Measurements from ENCODE around the gene FAM117B. TPM values are rescaled to one million over a fixed set of nuclear protein-coding genes. Genes with fewer than 3 reads are reported as not detected.

The FAM117B gene
- polyA plus RNA-seq, 1 donor (not counting 4 experiments of a cell fraction or from before 2014, with no cell fraction given), result 1.9 TPM

GRCh38 chr2:202689898-202690297 is 55.1 kb downstream of the FAM117B start:
- H3K9me3 ChIP-seq (ENCODE audit: control insufficient read depth, low read depth, low read length), result no peaks in the 10 kb centered on the region
- H3K9me1 ChIP-seq (ENCODE audit: control insufficient read depth, extremely low read depth, insufficient read depth, low read length), result no peaks in the 10 kb centered on the region
- H3K36me3 ChIP-seq (ENCODE audit: control insufficient read depth in 2 of 2, extremely low read depth in 1 of 2, insufficient read depth in 2 of 2, low read length in 2 of 2), result no peaks in the 10 kb centered on the region
- no peaks in the 10 kb centered on the region for H3K27me3 ChIP-seq (ENCODE audit: control insufficient read depth, extremely low read depth, insufficient read depth, low read length)
- dilution Hi-C loops (cut with MboI; ENCODE audit: extremely low pct_ligation_motif_present, low sequenced_read_pairs), result no loop called here
- DNase-seq (ENCODE audit: low read depth, low spot score), result no peak
- H2AFZ ChIP-seq (ENCODE audit: control insufficient read depth, low read length), result no peak overlapping the region
- no peak for FAIRE-seq
- H3K79me2 ChIP-seq (ENCODE audit: control insufficient read depth, insufficient read depth, low read length), result no peaks in the 10 kb centered on the region
- peaks cover 16% of the 10 kb centered on the region for H3K4me1 ChIP-seq (ENCODE audit: control insufficient read depth, extremely low read depth, insufficient read depth, low read length)
- H3K27ac ChIP-seq (ENCODE audit: control insufficient read depth, insufficient read depth, low read length), result no peak overlapping the region
- H3K9ac ChIP-seq (ENCODE audit: control insufficient read depth, extremely low read depth, insufficient read depth, low read length), result no peak overlapping the region
- no peak overlapping the region for H3K4me2 ChIP-seq (ENCODE audit: control insufficient read depth, extremely low read depth, insufficient read depth, low read depth, low read length)
- no peak for TF ChIP-seq EZH2 (IDR thresholded peaks at IDR 0.05; ENCODE audit: low read length)
- no peak for TF ChIP-seq CTCF (optimal IDR thresholded peaks at IDR 0.05 in 1 of 3, IDR thresholded peaks at IDR 0.05 in 1 of 3, conservative IDR thresholded peaks at IDR 0.05 in 1 of 3; ENCODE audit: extremely low read depth in 1 of 3, insufficient read depth in 2 of 3, low read length in 3 of 3)
- H3K4me3 ChIP-seq (ENCODE audit: control insufficient read depth in 2 of 3, extremely low read depth in 1 of 3, insufficient read depth in 2 of 3, low read depth in 1 of 3, low read length in 3 of 3), result no peak overlapping the region
- no peaks in the 10 kb centered on the region for H4K20me1 ChIP-seq (ENCODE audit: control insufficient read depth, extremely low read depth, insufficient read depth, low read length)

- Histone ChIP-seq H3K36me3 (ENCODE audit: control insufficient read depth in 2 of 2, extremely low read depth in 1 of 2, insufficient read depth in 2 of 2, low read length in 2 of 2) (no peaks in the 10 kb centered on the region), H4K20me1 (ENCODE audit: control insufficient read depth, extremely low read depth, insufficient read depth, low read length) (no peaks in the 10 kb centered on the region), H3K9me3 (ENCODE audit: control insufficient read depth, low read depth, low read length) (no peaks in the 10 kb centered on the region), H3K4me3 (ENCODE audit: control insufficient read depth in 2 of 3, extremely low read depth in 1 of 3, insufficient read depth in 2 of 3, low read depth in 1 of 3, low read length in 3 of 3) (no peak overlapping the region), H3K27me3 (ENCODE audit: control insufficient read depth, extremely low read depth, insufficient read depth, low read length) (no peaks in the 10 kb centered on the region), H3K27ac (ENCODE audit: control insufficient read depth, insufficient read depth, low read length) (no peak overlapping the region), H3K9ac (ENCODE audit: control insufficient read depth, extremely low read depth, insufficient read depth, low read length) (no peak overlapping the region), H3K4me1 (ENCODE audit: control insufficient read depth, extremely low read depth, insufficient read depth, low read length) (peaks cover 16% of the 10 kb centered on the region), H2AFZ (ENCODE audit: control insufficient read depth, low read length) (peak overlapping the region; percentile 84), H3K79me2 (ENCODE audit: control insufficient read depth, insufficient read depth, low read length) (no peaks in the 10 kb centered on the region), H3K4me2 (ENCODE audit: control insufficient read depth, extremely low read depth, insufficient read depth, low read depth, low read length) (peak overlapping the region; percentile 11), H3K9me1 (ENCODE audit: control insufficient read depth, extremely low read depth, insufficient read depth, low read length) (no peaks in the 10 kb centered on the region)
- FAIRE-seq (peak; percentile 32), DNase-seq (ENCODE audit: low read depth, low spot score) (no peak)
- dilution Hi-C loops (cut with MboI; ENCODE audit: extremely low pct_ligation_motif_present, low sequenced_read_pairs), result no loop called here
- TF ChIP-seq EZH2 (IDR thresholded peaks at IDR 0.05; ENCODE audit: low read length) (no peak), CTCF (optimal IDR thresholded peaks at IDR 0.05 in 1 of 3, IDR thresholded peaks at IDR 0.05 in 1 of 3, conservative IDR thresholded peaks at IDR 0.05 in 1 of 3; ENCODE audit: extremely low read depth in 1 of 3, insufficient read depth in 2 of 3, low read length in 3 of 3) (no peak)
Observed at GRCh38 chr2:202690321-202690900, 55.6 kb downstream of the FAM117B start.
